GM23338 (cell line): Measurements from ENCODE around the gene CD5L. TPM values are rescaled to one million over a fixed set of nuclear protein-coding genes. Genes with fewer than 3 reads are reported as not detected.

Source experiments
- ATAC-seq: fragments of 200-7000 bp; cut with Tn5 transposase; 3 replicates; pipeline ENCODE4 v1.9.1; 2020
- DNase-seq: peaks from one replicate; pipeline ENCODE4 v3.0.0-alpha.2; 2015; ENCODE audit warnings: low spot score
- H2AFZ ChIP-seq: fragments of 200-600 bp; sonication (generic); 2 replicates; pipeline ENCODE4 v1.8.0; 2016; ENCODE audit warnings: antibody characterized with exemption, mild to moderate bottlenecking, moderate library complexity
- H3F3A ChIP-seq: fragments of 200-600 bp; sonication (generic); replicated peaks from 2 replicates; pipeline ENCODE4 v1.8.0; 2017; ENCODE audit warnings: antibody characterized with exemption, mixed run types, low read depth
- H3K27ac ChIP-seq: fragments of 200-600 bp; sonication (generic); 2 replicates; pipeline ENCODE4 v1.6.1; 2016; ENCODE audit warnings: low read depth
- H3K27me3 ChIP-seq: fragments of 200-600 bp; sonication (generic); 2 replicates; pipeline ENCODE4 v1.8.0; 2016; ENCODE audit warnings: mild to moderate bottlenecking, mixed run types, moderate library complexity; ENCODE audit not compliant: insufficient read depth
- H3K36me3 ChIP-seq: fragments of 200-600 bp; sonication (generic); 2 replicates; pipeline ENCODE4 v1.8.0; 2016; ENCODE audit warnings: mild to moderate bottlenecking; ENCODE audit not compliant: insufficient read depth
- H3K4me1 ChIP-seq: fragments of 200-600 bp; sonication (generic); 2 replicates; pipeline ENCODE4 v1.8.0; 2016; ENCODE audit warnings: mild to moderate bottlenecking, moderate library complexity; ENCODE audit not compliant: insufficient read depth
- H3K4me2 ChIP-seq: fragments of 200-600 bp; sonication (generic); 2 replicates; pipeline ENCODE4 v1.7.1; 2017; ENCODE audit warnings: mixed run types
- H3K4me3 ChIP-seq: fragments of 200-600 bp; sonication (generic); 2 replicates; pipeline ENCODE4 v1.6.1; 2016; ENCODE audit warnings: mixed run types
- H3K79me2 ChIP-seq: fragments of 200-600 bp; sonication (generic); replicated peaks from 2 replicates; pipeline ENCODE4 v1.8.0; 2017; ENCODE audit warnings: mild to moderate bottlenecking; ENCODE audit not compliant: insufficient read depth
- H3K9me2 ChIP-seq: fragments of 200-600 bp; sonication (generic); 2 replicates; pipeline ENCODE4 v1.8.0; 2017; ENCODE audit not compliant: insufficient read depth
- H4K20me1 ChIP-seq: fragments of 200-600 bp; sonication (generic); replicated peaks from 2 replicates; pipeline ENCODE4 v1.8.0; 2017; ENCODE audit warnings: mild to moderate bottlenecking; ENCODE audit not compliant: insufficient read depth
- H3K27ac Mint-ChIP-seq: 2 replicates; pipeline ENCODE4 v1.8.0; 2020; ENCODE audit warnings: inconsistent platforms, mild to moderate bottlenecking, moderate library complexity, mixed read lengths
- H3K27me3 Mint-ChIP-seq: 3 replicates; pipeline ENCODE4 v1.8.0; 2022; ENCODE audit warnings: low read depth, mild to moderate bottlenecking, moderate library complexity, mixed read lengths, inconsistent platforms; ENCODE audit not compliant: insufficient read depth, poor library complexity
- H3K36me3 Mint-ChIP-seq: 3 replicates; pipeline ENCODE4 v1.8.0; 2021; ENCODE audit warnings: low read depth, mild to moderate bottlenecking, inconsistent platforms, moderate library complexity, mixed read lengths
- H3K4me1 Mint-ChIP-seq: 3 replicates; pipeline ENCODE4 v1.8.0; 2020; ENCODE audit warnings: mild to moderate bottlenecking, inconsistent platforms, mixed read lengths
- H3K4me3 Mint-ChIP-seq: 3 replicates; pipeline ENCODE4 v1.8.0; 2021; ENCODE audit warnings: moderate library complexity, mild to moderate bottlenecking, inconsistent platforms, mixed read lengths
- H3K9me3 Mint-ChIP-seq: 3 replicates; pipeline ENCODE4 v1.8.0; 2020; ENCODE audit warnings: moderate library complexity, mild to moderate bottlenecking, inconsistent platforms, mixed read lengths
- CREB1 ChIP-seq: fragments of 250-450 bp; sonication (Bioruptor Pico); IDR thresholded peaks from 2 replicates; pipeline ENCODE4 v1.5.0; 2020; ENCODE audit warnings: low read depth, mild to moderate bottlenecking, moderate library complexity
- EZH2 ChIP-seq: fragments of 200-600 bp; sonication (generic); IDR thresholded peaks from one replicate; pipeline ENCODE4 v1.8.0; 2017; ENCODE audit warnings: antibody characterized with exemption, mild to moderate bottlenecking, low read depth; ENCODE audit not compliant: unreplicated experiment
- JUNB ChIP-seq: IDR thresholded peaks from one replicate; pipeline ENCODE4 v1.6.1; 2016; ENCODE audit warnings: antibody characterized with exemption; ENCODE audit not compliant: unreplicated experiment
- STAT1 ChIP-seq: IDR thresholded peaks from one replicate; pipeline ENCODE4 v1.6.1; 2016; ENCODE audit warnings: antibody characterized with exemption; ENCODE audit not compliant: unreplicated experiment
- ZNF114 ChIP-seq: fragments of 250-450 bp; sonication (Bioruptor Pico); IDR thresholded peaks from 2 replicates; pipeline ENCODE4 v1.5.0; 2020; ENCODE audit warnings: mild to moderate bottlenecking, moderate library complexity
- polyA plus RNA-seq: library from polyadenylated mRNA; unstranded; fragments of >200 nt; fragmentation: Nextera tagmentation; extraction: Ambion mirVana; gene quantifications from 2 replicates; pipeline ENCODE4 v1.2.1, GENCODE V29; 2016
- total RNA-seq: library from RNA; depleted of rRNA; stranded (reverse); fragments of >200 nt; shearing (Covaris generic); gene quantifications from 2 replicates; pipeline ENCODE4 v1.2.3, GENCODE V29; 2014
- TF ChIP-seq, protein P1 (sequence below): IDR thresholded peaks from one replicate; pipeline ENCODE4 v1.6.1; 2018; ENCODE audit warnings: antibody characterized with exemption; ENCODE audit not compliant: unreplicated experiment
- TF ChIP-seq, protein P2 (sequence below): fragments of 250-450 bp; sonication (Bioruptor Pico); IDR thresholded peaks from 2 replicates; pipeline ENCODE4 v1.5.0; 2020; ENCODE audit warnings: mild to moderate bottlenecking, moderate library complexity

Gene CD5L
- total and polyA plus RNA-seq, 2 experiments from 2014 or later: not detected

DNA sequence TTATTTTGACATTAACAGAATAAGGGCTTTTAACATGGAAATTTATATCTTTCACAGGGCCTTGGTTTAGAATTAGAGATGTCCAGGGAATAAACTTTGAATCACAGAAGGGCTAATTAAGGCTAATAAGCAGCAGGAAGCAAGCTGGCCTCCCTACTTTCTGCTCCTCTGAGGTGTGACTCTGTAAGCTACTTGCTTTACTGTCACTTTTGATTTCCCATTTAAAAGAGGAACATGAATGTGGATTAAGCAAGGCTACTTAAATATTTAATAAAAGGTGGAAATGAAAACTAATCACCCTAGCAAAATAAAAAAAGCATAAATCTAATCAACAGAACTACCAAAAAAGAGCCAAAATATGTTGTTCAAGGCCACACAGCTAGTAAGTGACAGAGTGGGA is 28.9 kb upstream of the CD5L start (continued):
- TF ChIP-seq, protein P1, sequence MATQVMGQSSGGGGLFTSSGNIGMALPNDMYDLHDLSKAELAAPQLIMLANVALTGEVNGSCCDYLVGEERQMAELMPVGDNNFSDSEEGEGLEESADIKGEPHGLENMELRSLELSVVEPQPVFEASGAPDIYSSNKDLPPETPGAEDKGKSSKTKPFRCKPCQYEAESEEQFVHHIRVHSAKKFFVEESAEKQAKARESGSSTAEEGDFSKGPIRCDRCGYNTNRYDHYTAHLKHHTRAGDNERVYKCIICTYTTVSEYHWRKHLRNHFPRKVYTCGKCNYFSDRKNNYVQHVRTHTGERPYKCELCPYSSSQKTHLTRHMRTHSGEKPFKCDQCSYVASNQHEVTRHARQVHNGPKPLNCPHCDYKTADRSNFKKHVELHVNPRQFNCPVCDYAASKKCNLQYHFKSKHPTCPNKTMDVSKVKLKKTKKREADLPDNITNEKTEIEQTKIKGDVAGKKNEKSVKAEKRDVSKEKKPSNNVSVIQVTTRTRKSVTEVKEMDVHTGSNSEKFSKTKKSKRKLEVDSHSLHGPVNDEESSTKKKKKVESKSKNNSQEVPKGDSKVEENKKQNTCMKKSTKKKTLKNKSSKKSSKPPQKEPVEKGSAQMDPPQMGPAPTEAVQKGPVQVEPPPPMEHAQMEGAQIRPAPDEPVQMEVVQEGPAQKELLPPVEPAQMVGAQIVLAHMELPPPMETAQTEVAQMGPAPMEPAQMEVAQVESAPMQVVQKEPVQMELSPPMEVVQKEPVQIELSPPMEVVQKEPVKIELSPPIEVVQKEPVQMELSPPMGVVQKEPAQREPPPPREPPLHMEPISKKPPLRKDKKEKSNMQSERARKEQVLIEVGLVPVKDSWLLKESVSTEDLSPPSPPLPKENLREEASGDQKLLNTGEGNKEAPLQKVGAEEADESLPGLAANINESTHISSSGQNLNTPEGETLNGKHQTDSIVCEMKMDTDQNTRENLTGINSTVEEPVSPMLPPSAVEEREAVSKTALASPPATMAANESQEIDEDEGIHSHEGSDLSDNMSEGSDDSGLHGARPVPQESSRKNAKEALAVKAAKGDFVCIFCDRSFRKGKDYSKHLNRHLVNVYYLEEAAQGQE: no peak
- TF ChIP-seq, protein P2, sequence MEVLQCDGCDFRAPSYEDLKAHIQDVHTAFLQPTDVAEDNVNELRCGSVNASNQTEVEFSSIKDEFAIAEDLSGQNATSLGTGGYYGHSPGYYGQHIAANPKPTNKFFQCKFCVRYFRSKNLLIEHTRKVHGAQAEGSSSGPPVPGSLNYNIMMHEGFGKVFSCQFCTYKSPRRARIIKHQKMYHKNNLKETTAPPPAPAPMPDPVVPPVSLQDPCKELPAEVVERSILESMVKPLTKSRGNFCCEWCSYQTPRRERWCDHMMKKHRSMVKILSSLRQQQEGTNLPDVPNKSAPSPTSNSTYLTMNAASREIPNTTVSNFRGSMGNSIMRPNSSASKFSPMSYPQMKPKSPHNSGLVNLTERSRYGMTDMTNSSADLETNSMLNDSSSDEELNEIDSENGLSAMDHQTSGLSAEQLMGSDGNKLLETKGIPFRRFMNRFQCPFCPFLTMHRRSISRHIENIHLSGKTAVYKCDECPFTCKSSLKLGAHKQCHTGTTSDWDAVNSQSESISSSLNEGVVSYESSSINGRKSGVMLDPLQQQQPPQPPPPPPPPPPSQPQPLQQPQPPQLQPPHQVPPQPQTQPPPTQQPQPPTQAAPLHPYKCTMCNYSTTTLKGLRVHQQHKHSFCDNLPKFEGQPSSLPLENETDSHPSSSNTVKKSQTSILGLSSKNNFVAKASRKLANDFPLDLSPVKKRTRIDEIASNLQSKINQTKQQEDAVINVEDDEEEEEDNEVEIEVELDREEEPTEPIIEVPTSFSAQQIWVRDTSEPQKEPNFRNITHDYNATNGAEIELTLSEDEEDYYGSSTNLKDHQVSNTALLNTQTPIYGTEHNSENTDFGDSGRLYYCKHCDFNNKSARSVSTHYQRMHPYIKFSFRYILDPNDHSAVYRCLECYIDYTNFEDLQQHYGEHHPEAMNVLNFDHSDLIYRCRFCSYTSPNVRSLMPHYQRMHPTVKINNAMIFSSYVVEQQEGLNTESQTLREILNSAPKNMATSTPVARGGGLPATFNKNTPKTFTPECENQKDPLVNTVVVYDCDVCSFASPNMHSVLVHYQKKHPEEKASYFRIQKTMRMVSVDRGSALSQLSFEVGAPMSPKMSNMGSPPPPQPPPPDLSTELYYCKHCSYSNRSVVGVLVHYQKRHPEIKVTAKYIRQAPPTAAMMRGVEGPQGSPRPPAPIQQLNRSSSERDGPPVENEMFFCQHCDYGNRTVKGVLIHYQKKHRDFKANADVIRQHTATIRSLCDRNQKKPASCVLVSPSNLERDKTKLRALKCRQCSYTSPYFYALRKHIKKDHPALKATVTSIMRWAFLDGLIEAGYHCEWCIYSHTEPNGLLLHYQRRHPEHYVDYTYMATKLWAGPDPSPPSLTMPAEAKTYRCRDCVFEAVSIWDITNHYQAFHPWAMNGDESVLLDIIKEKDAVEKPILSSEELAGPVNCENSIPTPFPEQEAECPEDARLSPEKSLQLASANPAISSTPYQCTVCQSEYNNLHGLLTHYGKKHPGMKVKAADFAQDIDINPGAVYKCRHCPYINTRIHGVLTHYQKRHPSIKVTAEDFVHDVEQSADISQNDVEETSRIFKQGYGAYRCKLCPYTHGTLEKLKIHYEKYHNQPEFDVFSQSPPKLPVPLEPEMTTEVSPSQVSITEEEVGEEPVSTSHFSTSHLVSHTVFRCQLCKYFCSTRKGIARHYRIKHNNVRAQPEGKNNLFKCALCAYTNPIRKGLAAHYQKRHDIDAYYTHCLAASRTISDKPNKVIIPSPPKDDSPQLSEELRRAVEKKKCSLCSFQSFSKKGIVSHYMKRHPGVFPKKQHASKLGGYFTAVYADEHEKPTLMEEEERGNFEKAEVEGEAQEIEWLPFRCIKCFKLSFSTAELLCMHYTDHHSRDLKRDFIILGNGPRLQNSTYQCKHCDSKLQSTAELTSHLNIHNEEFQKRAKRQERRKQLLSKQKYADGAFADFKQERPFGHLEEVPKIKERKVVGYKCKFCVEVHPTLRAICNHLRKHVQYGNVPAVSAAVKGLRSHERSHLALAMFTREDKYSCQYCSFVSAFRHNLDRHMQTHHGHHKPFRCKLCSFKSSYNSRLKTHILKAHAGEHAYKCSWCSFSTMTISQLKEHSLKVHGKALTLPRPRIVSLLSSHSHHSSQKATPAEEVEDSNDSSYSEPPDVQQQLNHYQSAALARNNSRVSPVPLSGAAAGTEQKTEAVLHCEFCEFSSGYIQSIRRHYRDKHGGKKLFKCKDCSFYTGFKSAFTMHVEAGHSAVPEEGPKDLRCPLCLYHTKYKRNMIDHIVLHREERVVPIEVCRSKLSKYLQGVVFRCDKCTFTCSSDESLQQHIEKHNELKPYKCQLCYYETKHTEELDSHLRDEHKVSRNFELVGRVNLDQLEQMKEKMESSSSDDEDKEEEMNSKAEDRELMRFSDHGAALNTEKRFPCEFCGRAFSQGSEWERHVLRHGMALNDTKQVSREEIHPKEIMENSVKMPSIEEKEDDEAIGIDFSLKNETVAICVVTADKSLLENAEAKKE: no peak
- TF ChIP-seq STAT1: no peak
- TF ChIP-seq JUNB: no peak

DNA sequence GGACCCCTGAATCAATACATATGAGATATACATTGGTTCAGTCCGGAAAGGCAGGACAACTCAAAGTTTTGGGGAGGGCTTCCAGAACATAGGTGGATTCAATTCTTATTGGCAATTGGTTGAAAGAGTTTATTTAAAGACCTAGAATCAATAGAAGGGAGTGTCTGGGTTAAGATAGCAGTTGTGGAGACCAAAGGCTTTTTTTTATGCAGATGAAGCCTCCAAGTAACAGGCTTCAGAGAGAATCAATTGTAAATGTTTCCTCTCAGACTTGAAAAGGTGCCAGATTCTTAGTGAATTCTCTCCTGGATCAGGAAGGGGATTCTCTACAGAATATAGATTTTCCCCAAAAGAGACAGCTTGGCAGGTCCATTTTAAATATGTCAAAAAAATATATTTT is 27.0 kb upstream of the CD5L start:
- H3K4me2 ChIP-seq: peak overlapping the region; percentile 53
- Mint-ChIP-seq H3K9me3 (peaks cover 6% of the 10 kb centered on the region; the same call in 2 of the 3 replicates), H3K36me3 (peaks cover 4% of the 10 kb centered on the region; the same call in 2 of the 3 replicates), H3K4me3 (no peak overlapping the region), H3K4me1 (peaks cover 18% of the 10 kb centered on the region), H3K27me3 (no peaks in the 10 kb centered on the region), H3K27ac (no peak overlapping the region)
- no peaks in the 10 kb centered on the region for H3F3A ChIP-seq
- H3K36me3 ChIP-seq: no peaks in the 10 kb centered on the region
- H3K4me3 ChIP-seq: 0 out of 2 replicates have a peak overlapping the region, but pooled peaks have one; percentile 18
- H3K27ac ChIP-seq: no peak overlapping the region
- ATAC-seq (no peak; the same call in 2 of the 3 replicates), DNase-seq (peak; percentile 6)
- peaks cover 29% of the 10 kb centered on the region for H3K4me1 ChIP-seq
- 0 out of 2 replicates have a peak, but pooled peaks cover 4% of the 10 kb centered on the region for H3K9me2 ChIP-seq
- no peaks in the 10 kb centered on the region for H4K20me1 ChIP-seq
- no peaks in the 10 kb centered on the region for H3K79me2 ChIP-seq
- H3K27me3 ChIP-seq: no peaks in the 10 kb centered on the region
- no peak overlapping the region for H2AFZ ChIP-seq
- TF ChIP-seq EZH2 (no peak), ZNF114 (CRISPR knock-in tag) (no peak), CREB1 (no peak)
- TF ChIP-seq, protein P1: no peak
